B cell (primary cell): Measurements from ENCODE around the gene HOXD12.

ENCODE experiments used
- EZH2 ChIP-seq: IDR thresholded peaks from 2 replicates; pipeline ENCODE4 v1.6.1; 2012; ENCODE audit warnings: borderline replicate concordance, low read depth, mild to moderate bottlenecking, moderate library complexity, low read length; ENCODE audit not compliant: insufficient read depth, poor library complexity, severe bottlenecking
- TF ChIP-seq, protein P1 (sequence below): fragments of 200-600 bp; IDR thresholded peaks from one replicate; pipeline ENCODE4 v1.8.0; 2022; ENCODE audit warnings: antibody characterized with exemption, mild to moderate bottlenecking

DNA sequence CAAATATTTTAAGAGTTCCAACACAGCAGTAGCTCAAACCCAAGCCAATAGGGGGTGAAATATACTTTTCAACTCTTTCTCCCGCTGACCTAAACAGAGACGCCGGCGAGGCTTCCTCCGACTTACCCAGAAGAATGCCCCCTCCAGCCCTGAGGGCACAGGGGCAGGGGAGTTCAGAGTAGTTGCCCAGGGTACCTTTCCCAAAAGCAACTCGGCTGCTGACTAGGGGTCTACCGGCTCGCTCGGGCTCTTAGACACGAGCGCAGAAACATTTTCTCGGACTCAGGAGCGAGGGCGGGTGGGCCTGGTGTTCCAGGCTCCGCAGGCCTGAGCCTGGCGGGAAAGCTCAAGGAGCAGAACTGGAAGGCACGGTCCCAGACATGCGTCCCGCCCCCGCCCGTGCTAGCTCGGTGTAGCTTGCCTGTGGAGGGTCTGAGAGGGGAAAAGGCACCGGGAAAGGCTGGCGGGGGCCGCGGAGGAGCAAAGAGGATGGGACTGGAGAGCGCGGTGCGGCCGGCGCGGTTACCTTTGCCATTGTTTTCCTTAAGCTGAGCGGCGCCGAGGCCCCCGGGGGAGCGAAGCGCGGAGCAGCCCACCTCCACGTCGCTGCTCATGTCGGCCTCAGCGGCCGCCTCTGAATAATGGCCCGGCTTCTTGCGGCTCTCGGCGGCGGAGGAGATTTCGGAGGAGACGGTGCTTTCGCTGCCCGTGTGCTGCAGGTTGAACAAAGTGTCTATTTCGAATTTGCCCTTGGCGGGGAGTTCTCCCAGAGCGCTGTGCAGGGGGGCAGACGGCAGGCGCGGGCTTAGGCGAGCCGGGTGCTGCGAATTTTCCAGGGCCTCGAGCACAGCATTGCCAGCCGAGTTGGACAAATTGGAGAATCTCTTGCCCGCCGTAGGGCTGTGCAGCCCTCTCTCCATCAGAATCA is 16.5 kb upstream of the HOXD12 start:
- TF ChIP-seq EZH2, result no peak
- TF ChIP-seq, protein P1, sequence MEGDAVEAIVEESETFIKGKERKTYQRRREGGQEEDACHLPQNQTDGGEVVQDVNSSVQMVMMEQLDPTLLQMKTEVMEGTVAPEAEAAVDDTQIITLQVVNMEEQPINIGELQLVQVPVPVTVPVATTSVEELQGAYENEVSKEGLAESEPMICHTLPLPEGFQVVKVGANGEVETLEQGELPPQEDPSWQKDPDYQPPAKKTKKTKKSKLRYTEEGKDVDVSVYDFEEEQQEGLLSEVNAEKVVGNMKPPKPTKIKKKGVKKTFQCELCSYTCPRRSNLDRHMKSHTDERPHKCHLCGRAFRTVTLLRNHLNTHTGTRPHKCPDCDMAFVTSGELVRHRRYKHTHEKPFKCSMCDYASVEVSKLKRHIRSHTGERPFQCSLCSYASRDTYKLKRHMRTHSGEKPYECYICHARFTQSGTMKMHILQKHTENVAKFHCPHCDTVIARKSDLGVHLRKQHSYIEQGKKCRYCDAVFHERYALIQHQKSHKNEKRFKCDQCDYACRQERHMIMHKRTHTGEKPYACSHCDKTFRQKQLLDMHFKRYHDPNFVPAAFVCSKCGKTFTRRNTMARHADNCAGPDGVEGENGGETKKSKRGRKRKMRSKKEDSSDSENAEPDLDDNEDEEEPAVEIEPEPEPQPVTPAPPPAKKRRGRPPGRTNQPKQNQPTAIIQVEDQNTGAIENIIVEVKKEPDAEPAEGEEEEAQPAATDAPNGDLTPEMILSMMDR, result no peak
